ENCODE data around the gene TRANK1. TPM values are rescaled to one million over a fixed set of nuclear protein-coding genes. Genes with fewer than 3 reads are reported as not detected.
A peak's percentile ranks its signal among the peaks of the same experiment; 100 is the strongest.
"Not testable (repeated sequence)": the region's sequence is repeated elsewhere in the genome, so short reads cannot be mapped to it uniquely, and the experiment has no call there.

The TRANK1 gene
- total and polyA plus RNA-seq, 2 experiments from 2014 or later: 5.2 to 10.3 TPM

GRCh38 chr3:36957862-36958686, 13.2 kb upstream of the TRANK1 start:
- Histone ChIP-seq H3K4me3 (0 out of 2 replicates have a peak overlapping the region, but pooled peaks have one; percentile 12), H3F3A (ENCODE audit: insufficient read depth) (peaks cover 11% of the 10 kb centered on the region), H3K4me2 (ENCODE audit: unreplicated experiment) (peak overlapping the region; percentile 59), H3K9me3 (ENCODE audit: low read depth) (no peaks in the 10 kb centered on the region), H3K9me2 (ENCODE audit: insufficient read depth) (no peaks in the 10 kb centered on the region), H4K20me1 (ENCODE audit: insufficient read depth) (no peaks in the 10 kb centered on the region), H3K27ac (peak overlapping the region; percentile 45), H3K79me2 (ENCODE audit: insufficient read depth) (no peaks in the 10 kb centered on the region), H2AFZ (no peak overlapping the region), H3K27me3 (replicated peaks; ENCODE audit: insufficient read depth) (no peaks in the 10 kb centered on the region), H3K9ac (peak overlapping the region; percentile 35; the same call in 1 of the 2 replicates), H3K36me3 (ENCODE audit: low read depth) (no peaks in the 10 kb centered on the region), H3K4me1 (ENCODE audit: insufficient read depth) (peaks cover 14% of the 10 kb centered on the region)
- TF ChIP-seq EZH2 (IDR thresholded peaks at IDR 0.05; ENCODE audit: insufficient read depth, poor library complexity, severe bottlenecking): no peak
- TF ChIP-seq EZH2phosphoT487 (IDR thresholded peaks at IDR 0.05; ENCODE audit: insufficient read depth, low read depth): no peak
- in situ Hi-C loops (cut with MboI): no loop called here
- peak; percentile 80 for DNase-seq
- 67 to 71% methylated on average over 3 of the region's 3 CpGs for WGBS, 2 experiments (ENCODE audit: low coverage in 1 of 2, low lambda C conversion rate in 2 of 2, missing lambda C conversion rate in 2 of 2)

GRCh38 chr3:36957063-36957462, 12.2 kb upstream of the TRANK1 start:
- WGBS, 2 experiments (ENCODE audit: low coverage in 1 of 2, low lambda C conversion rate in 2 of 2, missing lambda C conversion rate in 2 of 2): 48 to 50% methylated on average over 1 of the region's 1 CpG

GRCh38 chr3:36956155-36956554, 11.3 kb upstream of the TRANK1 start:
- TF ChIP-seq EZH2phosphoT487 (IDR thresholded peaks at IDR 0.05; ENCODE audit: insufficient read depth, low read depth) (no peak), EZH2 (IDR thresholded peaks at IDR 0.05; ENCODE audit: insufficient read depth, poor library complexity, severe bottlenecking) (no peak)
- in situ Hi-C loops (cut with MboI): no loop called here
- H3K36me3 ChIP-seq (ENCODE audit: low read depth): no peaks in the 10 kb centered on the region

More at GRCh38 chr3:36957063-36957462, 12.2 kb upstream of the TRANK1 start:
- H3K4me3 ChIP-seq: no peak overlapping the region
- no peak for DNase-seq
- H3K36me3 ChIP-seq (ENCODE audit: low read depth): no peaks in the 10 kb centered on the region
- no peak overlapping the region for H3K9ac ChIP-seq
- no peaks in the 10 kb centered on the region for H3K9me2 ChIP-seq (ENCODE audit: insufficient read depth)
- no peaks in the 10 kb centered on the region for H3K27me3 ChIP-seq (replicated peaks; ENCODE audit: insufficient read depth)
- no peak overlapping the region for H3K4me2 ChIP-seq (ENCODE audit: unreplicated experiment)
- no peaks in the 10 kb centered on the region for H3K9me3 ChIP-seq (ENCODE audit: low read depth)
- TF ChIP-seq EZH2phosphoT487 (IDR thresholded peaks at IDR 0.05; ENCODE audit: insufficient read depth, low read depth): no peak
- TF ChIP-seq EZH2 (IDR thresholded peaks at IDR 0.05; ENCODE audit: insufficient read depth, poor library complexity, severe bottlenecking): no peak
- in situ Hi-C loops (cut with MboI): no loop called here
- peaks cover 11% of the 10 kb centered on the region for H3F3A ChIP-seq (ENCODE audit: insufficient read depth)
- no peaks in the 10 kb centered on the region for H4K20me1 ChIP-seq (ENCODE audit: insufficient read depth)
- H3K4me1 ChIP-seq (ENCODE audit: insufficient read depth): peaks cover 14% of the 10 kb centered on the region
- no peaks in the 10 kb centered on the region for H3K79me2 ChIP-seq (ENCODE audit: insufficient read depth)
- H3K27ac ChIP-seq: no peak overlapping the region
- H2AFZ ChIP-seq: no peak overlapping the region

GRCh38 chr3:36954452-36955134, 9.7 kb upstream of the TRANK1 start:
- Histone ChIP-seq H3K4me3 (no peak overlapping the region), H3K4me2 (ENCODE audit: unreplicated experiment) (no peak overlapping the region), H3K79me2 (ENCODE audit: insufficient read depth) (no peaks in the 10 kb centered on the region), H2AFZ (no peak overlapping the region), H3K4me1 (ENCODE audit: insufficient read depth) (peaks cover 14% of the 10 kb centered on the region), H4K20me1 (ENCODE audit: insufficient read depth) (no peaks in the 10 kb centered on the region), H3K9ac (no peak overlapping the region), H3K27ac (no peak overlapping the region), H3F3A (ENCODE audit: insufficient read depth) (peaks cover 11% of the 10 kb centered on the region), H3K27me3 (replicated peaks; ENCODE audit: insufficient read depth) (no peaks in the 10 kb centered on the region), H3K9me2 (ENCODE audit: insufficient read depth) (no peaks in the 10 kb centered on the region), H3K9me3 (ENCODE audit: low read depth) (no peaks in the 10 kb centered on the region), H3K36me3 (ENCODE audit: low read depth) (no peaks in the 10 kb centered on the region)
- DNase-seq: no peak
- in situ Hi-C loops (cut with MboI): no loop called here
- no peak for TF ChIP-seq EZH2 (IDR thresholded peaks at IDR 0.05; ENCODE audit: insufficient read depth, poor library complexity, severe bottlenecking)

More at GRCh38 chr3:36956155-36956554, 11.3 kb upstream of the TRANK1 start:
- peaks cover 11% of the 10 kb centered on the region for H3F3A ChIP-seq (ENCODE audit: insufficient read depth)
- no peak overlapping the region for H3K9ac ChIP-seq
- H2AFZ ChIP-seq: no peak overlapping the region
- no peak overlapping the region for H3K4me2 ChIP-seq (ENCODE audit: unreplicated experiment)
- no peaks in the 10 kb centered on the region for H3K9me3 ChIP-seq (ENCODE audit: low read depth)
- no peak overlapping the region for H3K27ac ChIP-seq
- H4K20me1 ChIP-seq (ENCODE audit: insufficient read depth): no peaks in the 10 kb centered on the region
- no peaks in the 10 kb centered on the region for H3K79me2 ChIP-seq (ENCODE audit: insufficient read depth)
- no peak overlapping the region for H3K4me3 ChIP-seq
- H3K4me1 ChIP-seq (ENCODE audit: insufficient read depth): peaks cover 14% of the 10 kb centered on the region
- WGBS, 2 experiments (ENCODE audit: low coverage in 1 of 2, low lambda C conversion rate in 2 of 2, missing lambda C conversion rate in 2 of 2): 77 to 89% methylated on average over 3 of the region's 3 CpGs
- no peaks in the 10 kb centered on the region for H3K9me2 ChIP-seq (ENCODE audit: insufficient read depth)
- H3K27me3 ChIP-seq (replicated peaks; ENCODE audit: insufficient read depth): no peaks in the 10 kb centered on the region
- DNase-seq: no peak

GRCh38 chr3:36947814-36948213, 3.0 kb upstream of the TRANK1 start:
- 71 to 78% methylated on average over 5 of the region's 5 CpGs for WGBS, 2 experiments (ENCODE audit: low coverage in 1 of 2, low lambda C conversion rate in 2 of 2, missing lambda C conversion rate in 2 of 2)

More at GRCh38 chr3:36947814-36948213, 3.0 kb upstream of the TRANK1 start:
- H3K4me1 ChIP-seq (ENCODE audit: insufficient read depth); H3K9me2 ChIP-seq (ENCODE audit: insufficient read depth); H3K79me2 ChIP-seq (ENCODE audit: insufficient read depth); DNase-seq; H3K36me3 ChIP-seq (ENCODE audit: low read depth); H3K4me2 ChIP-seq (ENCODE audit: unreplicated experiment); H3F3A ChIP-seq (ENCODE audit: insufficient read depth); H3K9ac ChIP-seq; H2AFZ ChIP-seq; H3K4me3 ChIP-seq; in situ Hi-C loops (cut with MboI); H3K9me3 ChIP-seq (ENCODE audit: low read depth); H4K20me1 ChIP-seq (ENCODE audit: insufficient read depth); H3K27ac ChIP-seq; H3K27me3 ChIP-seq (replicated peaks; ENCODE audit: insufficient read depth): not testable (repeated sequence)
